Heart left ventricle (tissue), 16 donors: ENCODE results near the gene HOXC13. TPM values are rescaled to one million over a fixed set of nuclear protein-coding genes. Genes with fewer than 3 reads are reported as not detected.

Source experiments
- ATAC-seq, 4 donors: fragments of 200-7000 bp; cut with Tn5 transposase; one replicate each; pipeline ENCODE4 v1.9.1; 2020 to 2022; ENCODE audit warnings: moderate library complexity in 4 of 4, mild to moderate bottlenecking in 3 of 4, moderate number of reproducible peaks in 1 of 4
- DNase-seq, 5 donors: peaks; one replicate each; pipeline ENCODE4 v3.0.0-alpha.2; 2020
- H3K27ac ChIP-seq, 12 donors: fragments of 200-600 bp; sonication (generic) in 4 of 12; one replicate each; pipeline versions ENCODE4 v1.5.0 to v1.8.0; 2016 to 2022; ENCODE audit warnings: mild to moderate bottlenecking in 2 of 12
- H3K27me3 ChIP-seq, 9 donors: fragments of 200-600 bp; sonication (generic) in 2 of 9; one replicate each; pipeline versions ENCODE4 v1.5.1 to v1.8.0; 2016 to 2022; ENCODE audit warnings: mild to moderate bottlenecking in 3 of 9
- H3K36me3 ChIP-seq, 9 donors: fragments of 200-600 bp; sonication (generic) in 2 of 9; one replicate each; pipeline versions ENCODE4 v1.5.0 to v1.8.0; 2018 to 2022; ENCODE audit warnings: mild to moderate bottlenecking in 2 of 9
- H3K4me1 ChIP-seq, 12 donors: fragments of 200-600 bp; sonication (generic) in 4 of 12; one replicate each; pipeline versions ENCODE4 v1.5.0 to v1.8.0; 2016 to 2022; ENCODE audit warnings: mild to moderate bottlenecking in 3 of 12
- H3K4me3 ChIP-seq, 12 donors: fragments of 200-600 bp; sonication (generic) in 4 of 12; one replicate each; pipeline versions ENCODE4 v1.5.0 to v1.8.0; 2017 to 2022; ENCODE audit warnings: mild to moderate bottlenecking in 9 of 12, moderate library complexity in 4 of 12
- H3K9me3 ChIP-seq, 12 donors: fragments of 200-600 bp; sonication (generic) in 4 of 12; one replicate each; pipeline versions ENCODE4 v1.5.0 to v1.8.0; 2016 to 2022; ENCODE audit warnings: mild to moderate bottlenecking in 1 of 12
- CTCF ChIP-seq, 12 donors: fragments of 200-600 bp; sonication (generic) in 4 of 12; IDR thresholded peaks; one replicate each; pipeline versions ENCODE4 v1.5.0 to v1.8.0; 2018 to 2022; ENCODE audit warnings: antibody characterized with exemption in 12 of 12, mild to moderate bottlenecking in 5 of 12
- POLR2A ChIP-seq, 2 donors: fragments of 450-650 bp; IDR thresholded peaks; one replicate each; pipeline ENCODE4 v1.6.1; 2017; ENCODE audit warnings: antibody characterized with exemption in 2 of 2, mild to moderate bottlenecking in 2 of 2, moderate library complexity in 2 of 2
- WGBS, 4 donors: extraction: QIAGEN DNeasy Blood & Tissue Kit in 2 of 4; methylation state at CpG; one replicate each; pipeline versions ENCODE4 v1.1.5 to v1.1.7; 2013 to 2018; 5-methylcytosine and 5-hydroxymethylcytosine counted together
- intact Hi-C, 10 donors: fragments of 100-400 bp; cut with DNase I; formaldehyde crosslinking; loops; one replicate each; pipeline versions ENCODE4 v1.11.1 to v1.14.2; 2022
- polyA plus RNA-seq, 2 donors: library from polyadenylated mRNA; stranded (reverse); fragments of 200-250 nt; gene quantifications; one replicate each; pipeline ENCODE4 v1.2.3, GENCODE V29; 2013
- total RNA-seq, 9 donors: library from RNA; depleted of rRNA in 2 of 9; stranded (reverse); fragments of >200 nt in 2 of 9; fragmentation: NEBNext Ultra II Directional in 3 of 9; extraction: Animal tissue kit (Norgen Biotek cat#: 25700) in 3 of 9; gene quantifications; one replicate each; pipeline versions ENCODE4 v1.1.0 to v1.2.4, GENCODE V29; 2016 to 2023
- donor health status: ischemic (EF 13 %, LVEDD 7.1; RV severe dilation, severe dysfunction).
- donor health status: healthy with polysubstance abuse.
- donor health status: DM: no; HTN: yes; CAD: no.
- donor health status: DM: no; HTN: no; CAD: no.
- donor health status: ischemic (EF 25% LVEDD 6.9; RV normal size, moderate dysfunction).
- donor health status: ischemic (EF 25% LVEDD 5.7; RV mildly dilated, moderate dysfunction).
- donor health status: healthy.
- donor health status: DM: yes; HTN: yes; CAD: no.
- donor health status: ischemic (EF 35%, LVEDD 5.7; RV mildly dilated, moderate dysfunction).
- donor health status: nonischemic (EF 11% LVEDD 7.7; RV severe dilation, severe dysfunction).
- donor health status: DM: yes; HTN: yes; CAD: no.
- donor health status: PGD.
- donor health status: ischemic (EF 29% LVEDD 5.4; RV normal size, mild dysfunction).
- donor health status: nonischemic (EF 23%, LVEDD 6.1; RV moderate dilation, normal function).

Gene HOXC13
- total and polyA plus RNA-seq, 11 donors, result not detected

- intact Hi-C loops, result no loop called here
- H3K27ac ChIP-seq, result no peak overlapping the region
- ATAC-seq, result no peak
- H3K9me3 ChIP-seq, result no peaks in the 10 kb centered on the region
- H3K4me3 ChIP-seq, result no peak overlapping the region
- H3K36me3 ChIP-seq, result no peaks in the 10 kb centered on the region
- no peak for TF ChIP-seq POLR2A (IDR thresholded peaks at IDR 0.05)
- no peak for TF ChIP-seq CTCF (IDR thresholded peaks at IDR 0.05)
- H3K27me3 ChIP-seq, result peaks cover 80 to 99% (median 97%) of the 10 kb centered on the region in 9 donors
- DNase-seq, result no peak
- WGBS, 4 donors, result 8 to 12% (median 9%) methylated on average over 15 of the region's 15 CpGs
- H3K4me1 ChIP-seq, result peaks cover 0 to 19% (median 11%) of the 10 kb centered on the region in 12 donors
Measured at GRCh38 chr12:53978477-53979356, 40.1 kb downstream of the HOXC13 start.

GRCh38 chr12:53980104-53980801 lies 41.6 kb downstream of the HOXC13 start:
- H3K36me3 ChIP-seq, result no peaks in the 10 kb centered on the region
- TF ChIP-seq CTCF (IDR thresholded peaks at IDR 0.05), result no peak
- TF ChIP-seq POLR2A (IDR thresholded peaks at IDR 0.05), result no peak
- no peaks in the 10 kb centered on the region for H3K9me3 ChIP-seq
- ATAC-seq (no peak), DNase-seq (no peak)
- intact Hi-C loops, result no loop called here
- H3K27ac ChIP-seq, result no peak overlapping the region
- WGBS, 4 donors, result 11 to 21% (median 19%) methylated on average over 7 of the region's 7 CpGs
- H3K27me3 ChIP-seq, result peaks cover 77 to 98% (median 96%) of the 10 kb centered on the region in 9 donors
- H3K4me3 ChIP-seq, result no peak overlapping the region
- H3K4me1 ChIP-seq, result peaks cover 0 to 10% (median 6%) of the 10 kb centered on the region in 12 donors

- DNase-seq, result no peak
- Histone ChIP-seq H3K9me3 (no peaks in the 10 kb centered on the region), H3K27ac (no peak overlapping the region), H3K4me3 (no peak overlapping the region), H3K4me1 (peaks cover 0 to 13% (median 8%) of the 10 kb centered on the region in 12 donors), H3K36me3 (no peaks in the 10 kb centered on the region), H3K27me3 (peaks cover 76 to 98% (median 96%) of the 10 kb centered on the region in 9 donors)
- TF ChIP-seq CTCF (IDR thresholded peaks at IDR 0.05) (no peak), POLR2A (IDR thresholded peaks at IDR 0.05) (no peak)
- intact Hi-C loops, result no loop called here
- ATAC-seq, result no peak
- WGBS, 4 donors, result 20 to 25% (median 21%) methylated on average over 15 of the region's 15 CpGs
Measured at GRCh38 chr12:53980802-53981496, 42.3 kb downstream of the HOXC13 start.
